Right hindlimb (tissue), 1 donor: ENCODE results near the gene LAMA5.

ENCODE experiments used
- DNase-seq: peaks from one replicate; pipeline ENCODE4 v3.0.0-alpha.2; 2018

Gene LAMA5

GRCh38 chr20:62326959-62327725 is 40.0 kb downstream of the LAMA5 start:
- DNase-seq = no peak

GRCh38 chr20:62326559-62326958 is 40.6 kb downstream of the LAMA5 start:
- DNase-seq = no peak

- no peak for DNase-seq
Observed at GRCh38 chr20:62325172-62325905, 41.8 kb downstream of the LAMA5 start.

- no peak for DNase-seq
Observed at GRCh38 chr20:62323980-62324906, 42.9 kb downstream of the LAMA5 start.

- DNase-seq = no peak
Observed at GRCh38 chr20:62323146-62323979, 43.7 kb downstream of the LAMA5 start.

- no peak for DNase-seq
Observed at GRCh38 chr20:62322492-62323041, 44.5 kb downstream of the LAMA5 start.

- no peak for DNase-seq
Observed at GRCh38 chr20:62321975-62322374, 45.1 kb downstream of the LAMA5 start.

GRCh38 chr20:62321521-62321948 is 45.6 kb downstream of the LAMA5 start:
- no peak for DNase-seq

GRCh38 chr20:62320581-62321354 is 46.3 kb downstream of the LAMA5 start:
- no peak for DNase-seq

- no peak for DNase-seq
Observed at GRCh38 chr20:62319346-62319909, 47.7 kb downstream of the LAMA5 start.

- no peak for DNase-seq
Observed at GRCh38 chr20:62318400-62319345, 48.4 kb downstream of the LAMA5 start.

GRCh38 chr20:62317167-62317655 is 49.9 kb downstream of the LAMA5 start:
- no peak for DNase-seq

GRCh38 chr20:62316331-62317166 is 50.6 kb downstream of the LAMA5 start:
- no peak for DNase-seq

- DNase-seq = no peak
Observed at GRCh38 chr20:62315773-62316172, 51.3 kb downstream of the LAMA5 start.

GRCh38 chr20:62314711-62315302 is 52.3 kb downstream of the LAMA5 start:
- no peak for DNase-seq

- no peak for DNase-seq
Observed at GRCh38 chr20:62314339-62314638, 52.8 kb downstream of the LAMA5 start.

- no peak for DNase-seq
Observed at GRCh38 chr20:62313460-62314338, 53.4 kb downstream of the LAMA5 start.
